ENCODE data around the gene KRTAP10-10.
"Not testable (repeated sequence)": the region's sequence is repeated elsewhere in the genome, so short reads cannot be mapped to it uniquely, and the experiment has no call there.

GRCh38 chr21:44591801-44592130 is 45.4 kb upstream of the KRTAP10-10 start:
- not testable (repeated sequence) for TF ChIP-seq CTCF (IDR thresholded peaks at IDR 0.05; ENCODE audit: low read length); EZH2phosphoT487 (IDR thresholded peaks at IDR 0.05; ENCODE audit: low read length); EZH2 (optimal IDR thresholded peaks at IDR 0.05; ENCODE audit: low read depth, low read length)
